SU-DHL-6 (cell line): Measurements from ENCODE around the gene SORCS2.

ENCODE experiments used
- CTCF ChIP-seq: fragments of 200-600 bp; sonication (generic); IDR thresholded peaks from one replicate; pipeline ENCODE4 v1.5.1; 2017; ENCODE audit warnings: antibody characterized with exemption, mild to moderate bottlenecking, low read length, moderate library complexity; ENCODE audit not compliant: insufficient read depth, poor library complexity, severe bottlenecking
- EZH2phosphoT487 ChIP-seq: fragments of 200-600 bp; sonication (generic), shearing (Covaris generic); conservative IDR thresholded peaks from 2 replicates; pipeline ENCODE4 v1.6.1; 2018; ENCODE audit warnings: mild to moderate bottlenecking, antibody characterized with exemption, low read length, moderate library complexity, mixed read lengths

DNA sequence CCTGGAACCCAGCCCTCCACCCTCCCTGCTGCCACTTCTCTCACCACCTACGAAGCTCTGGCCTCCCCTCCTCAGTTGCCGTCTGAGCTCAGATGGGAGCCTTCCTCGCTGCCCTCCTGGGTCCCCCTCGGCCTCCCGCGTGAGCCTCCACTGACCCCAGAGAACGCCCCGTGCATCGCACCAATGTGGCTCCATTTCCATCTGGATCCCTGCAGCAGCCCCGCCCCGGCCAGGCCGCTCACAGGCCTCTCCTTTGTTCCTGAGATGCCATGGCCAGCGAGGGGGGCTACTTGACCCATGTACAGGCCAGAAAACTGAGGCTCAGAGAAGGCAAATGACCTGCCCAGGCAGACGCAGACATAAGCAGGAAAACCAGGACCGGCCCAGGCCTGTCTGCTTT is 484.7 kb downstream of the SORCS2 start:
- TF ChIP-seq CTCF, result no peak
- TF ChIP-seq EZH2phosphoT487, result no peak
